Right ventricle myocardium inferior (tissue), 1 donor: ENCODE data around the gene IL4R. TPM values are rescaled to one million over a fixed set of nuclear protein-coding genes. Genes with fewer than 3 reads are reported as not detected.
A peak's percentile ranks its signal among the peaks of the same experiment; 100 is the strongest.

ENCODE experiments used
- ATAC-seq: fragments of 200-7000 bp; cut with Tn5 transposase; one replicate; pipeline ENCODE4 v1.9.1; 2020; ENCODE audit warnings: mild to moderate bottlenecking, moderate library complexity
- DNase-seq: peaks from one replicate; pipeline ENCODE4 v3.0.0; 2021; ENCODE audit errors: missing footprints
- intact Hi-C: fragments of 100-400 bp; cut with DNase I; formaldehyde crosslinking; loops from one replicate; pipeline ENCODE4 v1.11.0; 2022
- total RNA-seq: library from RNA; stranded (reverse); fragmentation: NEBNext Ultra II Directional; extraction: Animal tissue kit (Norgen Biotek cat#: 25700); gene quantifications from one replicate; pipeline ENCODE4 v1.2.1, GENCODE V29; 2021
- donor health status: DM: no; HTN: yes; CAD: no; lungs with severe emphysema.

IL4R gene
- total RNA-seq, 1 donor from 2014 or later: 11.1 TPM

DNA sequence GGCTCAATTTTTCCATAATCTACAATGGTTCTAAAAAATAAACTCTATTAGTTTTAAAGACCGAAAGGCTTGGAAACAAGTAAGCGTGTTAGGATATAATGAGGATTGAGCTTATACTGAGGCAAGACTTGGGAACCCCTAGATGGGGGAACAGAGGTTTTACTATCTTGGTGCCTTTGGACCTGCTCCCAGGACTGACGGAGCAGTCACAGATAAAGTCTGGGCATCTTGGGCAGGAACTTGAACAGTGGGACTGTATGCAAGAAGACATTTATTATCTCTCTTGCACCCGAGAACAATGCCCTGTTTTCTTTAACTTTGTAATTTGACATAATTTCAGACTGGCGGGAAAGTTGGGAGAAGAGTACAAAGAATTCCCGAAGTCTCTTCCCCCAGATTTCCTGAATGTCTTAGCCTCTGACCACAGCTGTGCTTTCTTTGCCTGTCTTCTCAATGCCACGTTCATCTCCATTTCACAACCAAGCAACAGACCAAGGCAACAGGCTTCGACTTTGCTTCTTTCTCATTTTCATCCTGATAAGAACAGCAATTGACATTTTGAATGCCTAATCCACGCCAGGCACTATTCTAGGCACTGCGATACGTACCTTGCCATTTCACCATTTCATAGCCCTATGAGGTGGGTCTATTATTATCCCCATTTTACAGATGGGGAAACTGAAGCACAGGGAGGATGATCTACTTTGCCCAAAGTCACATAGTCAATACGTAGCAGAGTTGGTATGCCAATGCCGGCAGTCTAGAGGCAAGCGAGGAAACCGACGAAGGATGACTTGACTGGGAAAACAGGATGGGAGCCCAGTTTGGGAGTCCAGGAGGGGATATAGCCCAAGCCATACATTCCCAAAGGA, 3.0 kb upstream of the IL4R start:
- DNase-seq (no peak), ATAC-seq (no peak)
- intact Hi-C loops: no loop called here

DNA sequence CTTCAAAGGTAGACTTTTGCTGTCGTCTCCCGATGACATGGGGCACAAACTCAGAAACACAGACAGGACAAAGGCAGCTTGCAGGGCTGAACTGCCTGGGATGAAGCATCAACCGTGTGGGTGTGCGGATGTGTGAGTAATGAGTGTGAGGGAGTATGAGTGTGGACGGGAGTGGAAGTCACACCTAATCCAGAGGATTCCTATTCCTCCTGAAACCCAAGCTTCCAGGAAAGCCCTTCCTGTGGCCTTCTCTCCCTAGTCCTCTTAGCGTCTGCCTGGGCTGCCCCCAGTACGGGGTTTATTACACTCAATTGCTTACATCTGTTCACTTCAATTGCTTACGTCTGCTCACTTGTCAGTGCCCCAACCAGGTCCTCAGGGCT, 2.3 kb upstream of the IL4R start:
- no peak for DNase-seq
- ATAC-seq: no peak
- intact Hi-C loops: no loop called here

DNA sequence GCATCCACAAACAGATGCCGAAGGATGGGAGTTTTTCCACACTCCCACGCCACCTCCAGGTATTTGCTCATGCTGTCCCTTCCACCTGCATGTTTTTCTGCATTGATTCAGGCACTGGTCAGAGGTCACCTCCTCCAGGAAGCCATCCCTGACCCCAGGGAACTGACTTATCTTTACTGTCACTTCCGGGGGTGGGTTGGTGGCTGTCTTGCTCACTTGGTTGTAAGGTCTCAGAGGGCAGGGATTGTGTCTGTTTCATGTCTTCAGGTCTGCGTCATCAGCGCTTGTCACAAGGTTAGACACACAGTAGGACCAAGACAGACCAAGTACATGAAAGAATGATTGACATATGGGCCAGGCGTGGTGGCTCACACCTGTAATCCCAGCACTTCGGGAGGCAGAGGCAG, 1.9 kb upstream of the IL4R start:
- ATAC-seq (no peak), DNase-seq (no peak)
- intact Hi-C loops: no loop called here

DNA sequence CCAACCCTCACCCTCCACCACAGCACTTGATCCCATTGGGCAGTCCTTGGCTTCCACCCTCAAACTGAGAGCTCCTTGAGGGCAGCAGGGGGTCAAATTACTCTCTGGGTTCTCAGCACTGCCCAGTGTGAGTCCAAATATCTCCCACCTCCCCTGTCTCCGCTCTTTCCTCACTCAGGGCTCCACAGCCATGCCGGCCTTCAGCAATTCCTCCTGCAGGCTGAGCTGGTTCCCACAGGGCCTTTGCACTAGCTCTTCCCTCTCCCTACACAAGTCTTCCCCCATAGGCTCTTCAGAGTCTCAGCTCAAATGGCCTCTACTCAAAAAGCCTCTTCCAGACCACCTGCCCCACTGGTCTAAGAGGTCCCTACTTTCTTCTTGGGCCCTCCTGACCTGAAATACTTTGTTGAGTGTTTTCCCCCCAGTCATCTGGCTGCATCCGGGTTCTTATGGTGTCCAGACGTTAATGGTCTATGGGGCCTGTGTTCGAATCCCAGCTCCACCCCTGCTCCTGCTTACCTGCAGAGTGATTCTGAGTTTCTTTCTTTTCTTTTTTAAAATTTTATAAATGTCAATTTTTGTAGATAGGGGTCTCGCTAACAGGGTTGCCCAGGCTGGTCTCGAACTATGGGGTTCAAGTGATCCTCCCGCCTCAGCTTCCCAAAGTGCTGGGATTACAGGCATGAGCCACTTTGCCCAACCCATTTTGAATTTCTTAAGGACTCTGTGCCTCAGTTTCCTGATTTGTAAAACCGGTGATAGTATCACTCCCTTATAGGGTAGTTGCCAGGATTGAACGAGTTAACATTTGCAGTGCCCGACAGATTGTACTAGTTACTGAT, 973 bp upstream of the IL4R start:
- intact Hi-C loops: no loop called here
- DNase-seq (no peak), ATAC-seq (no peak)

DNA sequence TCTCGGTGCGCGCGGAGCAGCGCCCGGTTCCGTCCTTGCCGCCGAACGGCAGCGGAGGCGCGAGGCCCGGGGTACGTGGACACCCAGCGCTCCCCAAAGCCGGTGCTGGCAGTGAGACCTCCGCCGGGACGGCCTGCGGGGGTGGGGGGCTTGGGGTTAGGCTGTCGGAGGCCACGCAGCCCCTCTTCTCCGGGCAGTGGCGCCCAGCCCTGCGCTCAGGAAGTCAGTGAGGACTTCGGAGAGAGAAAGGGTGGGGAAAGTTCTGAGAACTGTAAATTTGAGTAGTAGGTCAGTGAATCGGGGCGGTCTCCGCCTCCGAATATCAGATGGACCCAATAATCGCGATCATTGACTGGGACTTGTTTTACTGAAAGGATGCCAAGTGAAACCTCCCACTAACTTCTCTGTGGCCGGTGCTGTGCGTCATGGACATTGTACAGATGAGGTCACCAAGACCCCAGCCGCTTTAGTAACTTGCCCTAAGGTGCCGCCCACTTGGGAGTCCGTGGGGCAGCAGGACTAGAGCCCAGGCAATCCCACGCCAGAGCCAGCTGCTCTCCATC, 468 bp downstream of the IL4R start:
- peak; percentile 83 for DNase-seq
- intact Hi-C loops: no loop called here
- peak; percentile 30 for ATAC-seq

DNA sequence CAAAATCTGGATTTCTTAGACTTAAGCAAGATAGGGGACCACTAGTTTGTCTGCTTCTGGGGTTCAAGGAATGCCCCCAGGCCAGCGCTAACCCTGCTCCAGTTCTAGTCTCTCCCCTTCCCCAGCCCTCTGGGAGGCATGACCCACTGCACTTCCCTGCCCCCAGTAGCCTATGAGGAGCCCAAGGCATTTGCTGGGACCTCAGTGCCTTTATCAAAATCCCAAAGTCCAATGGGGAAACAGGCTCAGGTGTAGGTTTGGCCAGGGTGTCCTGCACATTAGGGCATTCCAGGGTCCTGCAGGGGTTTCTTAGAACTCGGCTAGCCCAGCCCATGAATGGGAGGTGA, 1.2 kb downstream of the IL4R start:
- no peak for ATAC-seq
- DNase-seq: no peak
- intact Hi-C loops: loop anchor here (5.0 kb wide), 3 partner anchors 48 to 73 kb away; partner anchors contain the start of gene NSMCE1

DNA sequence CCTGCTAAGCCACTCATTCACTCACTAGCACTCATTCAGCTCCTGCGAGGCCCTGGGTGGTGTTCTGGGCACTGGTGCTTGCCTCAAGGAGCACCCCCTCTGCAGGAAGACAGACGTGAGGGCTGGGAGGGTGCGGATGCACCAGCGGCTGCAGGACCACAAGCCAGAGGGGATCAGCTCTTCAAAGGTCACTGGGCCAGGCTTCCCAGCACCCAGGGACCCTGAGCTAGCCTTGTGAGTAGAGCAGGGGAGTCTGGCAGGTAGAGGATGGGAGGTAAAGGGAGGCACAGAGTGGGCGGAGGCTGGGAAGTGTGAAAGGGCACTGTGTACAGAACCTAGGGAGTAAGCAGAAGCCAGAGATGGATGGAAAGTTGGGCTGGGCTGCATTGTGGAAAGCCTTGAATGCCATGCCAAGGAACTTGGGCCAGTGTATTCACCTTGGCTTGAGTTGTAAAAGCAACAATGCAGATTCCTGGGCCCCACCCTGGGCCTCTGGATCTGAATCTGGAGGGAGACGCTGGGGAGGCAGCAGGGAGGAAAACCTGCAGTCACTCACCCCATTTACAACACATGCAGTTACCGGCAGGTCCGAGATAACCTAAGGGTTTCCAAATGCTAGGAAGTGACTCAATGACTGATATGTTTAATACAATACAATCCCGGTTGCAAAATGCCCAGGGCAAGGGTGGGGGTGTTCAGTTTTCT, 1.7 kb downstream of the IL4R start:
- intact Hi-C loops: loop anchor here (5.0 kb wide), 3 partner anchors 48 to 73 kb away; partner anchors contain the start of gene NSMCE1
- ATAC-seq: peak; percentile 18
- peak; percentile 71 for DNase-seq

DNA sequence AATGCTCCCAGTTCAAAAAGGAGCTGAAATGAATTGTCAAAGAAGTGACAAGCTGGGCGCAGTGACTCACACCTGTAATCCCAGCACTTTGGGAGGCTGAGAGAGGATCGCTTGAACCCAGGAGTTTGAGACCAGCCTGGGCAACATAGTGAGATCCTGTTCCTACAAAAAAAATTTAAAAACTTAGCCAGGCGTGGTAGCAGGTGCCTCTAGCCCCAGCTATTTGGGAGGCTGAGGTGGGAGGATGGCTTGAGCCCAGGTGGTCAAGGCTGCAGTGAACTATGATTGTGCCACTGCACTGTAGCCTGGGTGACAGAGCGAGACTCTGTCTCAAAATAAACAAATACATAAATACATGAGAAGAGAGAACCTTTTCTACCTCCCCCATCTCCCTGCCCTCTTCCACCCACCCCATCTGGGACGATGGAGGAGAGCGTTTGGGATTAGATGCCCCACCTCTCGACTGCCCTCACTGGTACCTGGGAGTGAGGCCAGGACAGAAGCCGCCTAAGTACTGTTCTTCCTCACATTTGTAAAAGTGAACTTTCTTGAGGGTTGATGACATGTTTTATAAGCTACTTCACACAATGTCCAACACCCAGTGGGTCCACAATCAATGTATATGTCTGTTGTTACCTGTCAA, 2.4 kb downstream of the IL4R start:
- ATAC-seq: no peak
- intact Hi-C loops: loop anchor here (5.0 kb wide), 3 partner anchors 49 to 74 kb away; partner anchors contain the start of gene NSMCE1
- no peak for DNase-seq

- no peak for DNase-seq
- no peak for ATAC-seq
- intact Hi-C loops: loop anchor here (5.0 kb wide), 3 partner anchors 50 to 75 kb away; partner anchors contain the start of gene NSMCE1
Measured at GRCh38 chr16:27317320-27317719, 3.5 kb downstream of the IL4R start.

DNA sequence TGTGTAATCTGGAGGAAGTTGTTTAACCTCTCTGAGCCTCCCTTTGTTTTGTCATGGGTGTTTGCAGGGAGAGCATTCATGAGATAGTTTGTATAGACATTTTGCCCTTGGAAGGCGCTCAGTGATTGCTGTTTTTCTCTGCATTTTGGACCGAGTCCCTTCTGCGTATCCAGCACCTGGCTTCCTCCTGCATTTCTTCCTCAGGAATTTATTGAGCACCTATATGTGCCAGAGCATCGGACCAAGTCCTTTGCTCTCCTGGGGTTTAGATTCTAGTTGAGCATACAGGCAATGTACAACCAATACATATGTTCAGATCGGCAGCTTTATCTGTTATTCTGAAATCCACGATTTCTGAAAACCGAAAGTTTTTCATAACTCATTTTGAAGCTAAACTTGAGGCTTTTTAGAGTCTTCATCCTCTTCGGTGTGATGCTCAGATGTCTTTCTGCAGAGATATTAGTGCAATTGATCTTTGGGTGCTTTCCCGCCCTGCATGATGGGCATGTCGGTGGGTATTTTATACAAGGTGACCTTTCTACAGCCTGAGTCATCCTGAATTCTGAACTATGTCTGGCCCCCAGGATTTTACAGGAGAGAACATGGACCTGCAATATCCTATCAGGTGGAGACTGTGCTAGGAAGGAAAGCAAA, 4.1 kb downstream of the IL4R start:
- DNase-seq (no peak), ATAC-seq (no peak)
- intact Hi-C loops: loop anchor here (5.0 kb wide), 3 partner anchors 49 to 76 kb away; partner anchors contain the start of gene NSMCE1

DNA sequence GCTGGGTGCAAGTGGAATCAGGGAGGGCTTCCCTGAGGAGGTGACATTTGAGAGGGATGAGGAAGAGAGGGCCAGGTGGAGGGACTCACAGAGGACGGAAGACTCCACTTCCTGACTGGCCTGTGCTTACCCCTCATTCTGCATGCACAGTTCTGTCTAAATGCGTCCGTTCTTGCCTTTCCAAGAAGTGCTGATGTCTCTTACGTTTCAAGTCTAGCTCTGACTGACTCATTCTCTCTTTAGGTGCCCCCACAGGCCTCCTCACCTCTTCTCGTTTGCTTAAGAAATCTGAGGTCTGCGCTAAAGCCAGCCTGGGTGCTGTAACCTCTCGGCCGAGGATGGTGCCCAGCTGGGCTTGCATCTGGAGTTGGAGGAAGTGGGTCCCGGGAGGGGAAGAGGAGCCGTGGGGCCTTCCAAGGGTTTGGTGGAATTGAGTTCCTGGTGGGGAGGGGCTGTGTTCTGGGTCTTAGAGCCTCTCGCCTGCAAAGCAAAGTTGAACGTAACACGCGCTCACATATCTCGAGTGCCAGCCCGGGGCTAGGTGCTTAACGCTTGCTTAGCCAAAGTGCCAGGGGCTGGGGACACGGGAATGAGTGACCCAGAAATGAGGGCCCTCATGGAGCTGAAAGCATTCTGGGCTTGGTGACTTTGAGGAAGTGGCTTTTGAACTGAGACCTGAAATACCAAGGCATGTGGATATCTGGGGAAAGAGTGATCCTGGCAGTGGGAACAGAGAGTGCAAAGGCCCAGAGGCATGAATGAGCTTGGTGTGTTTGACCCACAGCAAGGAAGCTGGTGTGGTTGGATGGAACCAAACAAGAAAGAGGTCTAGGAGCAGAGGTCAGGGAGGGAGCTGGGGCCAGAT, 4.8 kb downstream of the IL4R start:
- intact Hi-C loops: loop anchor here (5.0 kb wide), 3 partner anchors 49 to 76 kb away; partner anchors contain the start of gene NSMCE1
- ATAC-seq (peak; percentile 54), DNase-seq (peak; percentile 80)

DNA sequence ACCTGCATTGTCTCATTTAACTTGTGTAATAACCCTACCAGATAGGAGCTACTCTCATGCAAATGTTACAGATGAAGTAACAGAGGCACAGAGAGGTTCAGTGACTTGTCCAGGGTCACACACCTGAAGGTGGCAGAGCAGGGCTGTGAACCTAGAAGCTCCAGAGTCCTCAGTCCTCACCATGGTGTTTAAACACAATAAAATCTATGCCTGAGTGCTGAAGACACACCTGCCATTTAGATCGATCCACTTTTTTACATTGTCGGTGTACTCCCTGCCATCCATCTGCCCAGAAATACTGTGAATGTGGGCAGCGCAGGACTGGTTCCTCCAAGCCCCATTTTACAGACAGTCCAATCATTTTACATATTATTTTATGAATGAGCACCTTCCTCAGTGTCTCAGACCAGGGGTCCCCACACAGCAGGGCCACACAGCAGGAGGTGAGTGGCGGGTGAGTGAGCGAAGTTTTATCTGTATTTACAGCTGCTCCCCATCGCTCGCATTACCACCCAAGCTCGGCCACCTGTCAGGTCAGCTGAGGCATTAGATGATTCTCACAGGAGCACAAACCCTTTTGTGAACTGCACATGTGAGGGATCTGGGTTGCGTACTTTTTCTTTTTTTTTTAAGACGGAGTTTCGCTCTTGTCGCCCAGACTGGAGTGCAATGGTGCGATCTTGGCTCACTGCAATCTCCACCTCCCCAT, 5.6 kb downstream of the IL4R start:
- intact Hi-C loops: loop anchor here (5.0 kb wide), 3 partner anchors 48 to 77 kb away; partner anchors contain the start of gene NSMCE1
- ATAC-seq (no peak), DNase-seq (no peak)

GRCh38 chr16:27320261-27321012, 6.7 kb downstream of the IL4R start:
- ATAC-seq (no peak), DNase-seq (no peak)
- intact Hi-C loops: no loop called here

DNA sequence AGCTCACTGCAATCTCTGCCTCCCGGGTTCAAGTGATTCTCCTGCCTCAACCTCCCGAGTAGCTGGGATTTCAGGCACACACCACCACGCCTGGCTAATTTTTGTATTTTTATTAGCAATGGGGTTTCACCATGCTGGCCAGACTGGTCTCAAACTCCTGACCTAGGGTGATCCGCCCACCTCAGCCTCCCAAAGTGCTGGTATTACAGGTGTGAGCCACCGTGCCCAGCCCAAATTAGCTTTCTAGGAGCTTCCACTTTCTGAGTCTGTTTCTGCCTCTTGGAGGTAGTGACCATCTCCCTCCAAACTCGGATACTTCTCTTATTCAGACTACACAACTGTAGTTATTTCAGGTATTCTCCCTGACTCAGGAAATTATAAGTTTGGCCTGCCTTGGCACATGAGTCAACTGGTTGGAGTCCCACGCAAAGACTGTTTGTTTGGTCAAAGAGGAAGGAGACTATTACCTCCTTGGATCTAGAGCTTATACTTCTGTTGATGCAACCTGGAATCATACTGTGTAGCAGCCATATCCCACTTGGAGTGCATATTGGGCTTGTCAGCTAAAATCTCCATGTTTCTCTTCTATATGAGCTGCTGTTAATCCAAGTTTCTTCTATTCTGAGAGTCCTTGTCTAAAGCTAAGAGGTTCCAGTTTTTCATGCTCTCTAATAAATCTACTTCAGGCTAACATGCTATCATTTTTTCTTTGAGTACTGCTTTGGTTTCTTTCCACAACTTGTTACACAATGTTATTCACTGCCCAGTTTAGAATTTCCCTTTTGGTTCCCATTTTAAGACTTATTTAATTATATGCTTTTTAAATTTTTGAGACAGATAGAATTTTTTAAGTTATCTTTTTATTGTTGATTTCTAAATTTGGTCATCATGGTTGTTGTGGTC, 7.5 kb downstream of the IL4R start:
- intact Hi-C loops: no loop called here
- DNase-seq (no peak), ATAC-seq (no peak)
